Measurements from ENCODE around the gene NPHP4. TPM values are rescaled to one million over a fixed set of nuclear protein-coding genes. Genes with fewer than 3 reads are reported as not detected.

The NPHP4 gene
- total RNA-seq, 6 experiments from 2014 or later = 1.5 to 6.0 (median 2.0) TPM

GRCh38 chr1:5999711-6000443 is 7.7 kb upstream of the NPHP4 start:
- Histone ChIP-seq H3K9me3 (no peaks in the 10 kb centered on the region), H3K27ac (no peak overlapping the region), H3K4me3 (no peak overlapping the region), H3K36me3 (no peaks in the 10 kb centered on the region), H3K4me1 (no peaks in the 10 kb centered on the region), H3K27me3 (no peaks in the 10 kb centered on the region)
- DNase-seq (peak in 1 of 3 donors; percentile 50), ATAC-seq (no peak)
- TF ChIP-seq, protein P1, sequence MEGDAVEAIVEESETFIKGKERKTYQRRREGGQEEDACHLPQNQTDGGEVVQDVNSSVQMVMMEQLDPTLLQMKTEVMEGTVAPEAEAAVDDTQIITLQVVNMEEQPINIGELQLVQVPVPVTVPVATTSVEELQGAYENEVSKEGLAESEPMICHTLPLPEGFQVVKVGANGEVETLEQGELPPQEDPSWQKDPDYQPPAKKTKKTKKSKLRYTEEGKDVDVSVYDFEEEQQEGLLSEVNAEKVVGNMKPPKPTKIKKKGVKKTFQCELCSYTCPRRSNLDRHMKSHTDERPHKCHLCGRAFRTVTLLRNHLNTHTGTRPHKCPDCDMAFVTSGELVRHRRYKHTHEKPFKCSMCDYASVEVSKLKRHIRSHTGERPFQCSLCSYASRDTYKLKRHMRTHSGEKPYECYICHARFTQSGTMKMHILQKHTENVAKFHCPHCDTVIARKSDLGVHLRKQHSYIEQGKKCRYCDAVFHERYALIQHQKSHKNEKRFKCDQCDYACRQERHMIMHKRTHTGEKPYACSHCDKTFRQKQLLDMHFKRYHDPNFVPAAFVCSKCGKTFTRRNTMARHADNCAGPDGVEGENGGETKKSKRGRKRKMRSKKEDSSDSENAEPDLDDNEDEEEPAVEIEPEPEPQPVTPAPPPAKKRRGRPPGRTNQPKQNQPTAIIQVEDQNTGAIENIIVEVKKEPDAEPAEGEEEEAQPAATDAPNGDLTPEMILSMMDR (IDR thresholded peaks at IDR 0.05) = no peak
- TF ChIP-seq POLR2A (IDR thresholded peaks at IDR 0.05) = no peak
- intact Hi-C loops (cut with DNase I) = no loop called here
- 75% methylated on average over 18 of the region's 28 CpGs for WGBS (ENCODE audit: insufficient coverage, low coverage, low lambda C conversion rate, missing lambda C conversion rate)

- intact Hi-C loops (cut with DNase I) = no loop called here
- ATAC-seq (no peak), DNase-seq (peak in 1 of 3 donors; percentile 24)
- H3K27ac ChIP-seq = no peak overlapping the region
- H3K4me1 ChIP-seq = no peaks in the 10 kb centered on the region
- no peaks in the 10 kb centered on the region for H3K27me3 ChIP-seq
- WGBS (ENCODE audit: insufficient coverage, low coverage, low lambda C conversion rate, missing lambda C conversion rate) = 70% methylated on average over 3 of the region's 19 CpGs
- no peak overlapping the region for H3K4me3 ChIP-seq
- H3K9me3 ChIP-seq = no peaks in the 10 kb centered on the region
- H3K36me3 ChIP-seq = no peaks in the 10 kb centered on the region
- no peak for TF ChIP-seq POLR2A (IDR thresholded peaks at IDR 0.05)
- TF ChIP-seq, protein P1 (IDR thresholded peaks at IDR 0.05) = no peak
Observed at GRCh38 chr1:5998906-5999301, 6.7 kb upstream of the NPHP4 start.

DNA sequence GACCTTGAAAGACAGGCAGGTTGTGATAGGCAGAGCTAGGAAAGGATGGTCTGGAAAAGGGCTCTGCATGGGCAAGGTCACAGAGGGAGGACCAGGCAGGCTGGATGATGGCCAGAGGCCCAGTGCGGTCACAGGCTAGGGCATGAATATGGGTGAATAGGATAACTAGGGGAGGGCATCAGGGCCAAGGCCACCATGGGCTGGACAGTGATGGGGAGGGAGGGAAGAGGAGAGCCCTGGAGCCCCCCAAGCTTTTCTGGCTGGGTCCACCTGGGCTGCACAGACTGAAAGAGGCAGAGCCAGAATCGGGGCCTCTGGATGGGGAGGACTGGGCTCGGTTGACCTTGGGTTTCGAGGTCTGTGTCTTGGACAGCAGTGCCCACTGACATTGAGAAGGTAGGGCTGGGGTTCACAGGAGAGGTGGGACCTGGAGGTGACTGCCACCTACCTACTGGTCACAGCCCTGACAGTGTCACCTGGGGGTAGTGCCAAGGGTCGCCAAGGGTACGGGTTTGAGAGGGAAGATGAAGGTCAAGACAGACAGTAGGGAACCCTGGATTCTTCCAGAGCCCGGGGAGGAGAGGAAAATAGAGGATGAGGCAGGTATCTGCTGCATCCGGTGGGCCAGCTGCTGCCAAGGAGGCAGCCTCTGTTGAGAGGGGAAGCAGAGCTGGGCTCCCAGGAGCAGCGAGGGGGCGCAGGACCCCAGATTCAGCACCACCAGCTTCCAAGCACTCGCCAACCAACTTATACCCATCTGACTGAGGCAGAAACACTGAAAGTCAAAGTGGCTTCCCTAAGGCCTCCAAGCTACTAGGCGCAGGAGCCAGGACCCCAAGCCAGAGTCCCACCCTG is 6.1 kb upstream of the NPHP4 start:
- H3K4me1 ChIP-seq = no peaks in the 10 kb centered on the region
- ATAC-seq = no peak
- H3K4me3 ChIP-seq = no peak overlapping the region
- H3K27ac ChIP-seq = no peak overlapping the region
- TF ChIP-seq, protein P1 (IDR thresholded peaks at IDR 0.05) = no peak
- TF ChIP-seq POLR2A (IDR thresholded peaks at IDR 0.05) = no peak
- 69% methylated on average over 9 of the region's 12 CpGs for WGBS (ENCODE audit: insufficient coverage, low coverage, low lambda C conversion rate, missing lambda C conversion rate)
- intact Hi-C loops (cut with DNase I) = no loop called here
- H3K9me3 ChIP-seq = no peaks in the 10 kb centered on the region
- H3K27me3 ChIP-seq = no peaks in the 10 kb centered on the region
- DNase-seq = peak in 1 of 3 donors; percentile 43
- no peaks in the 10 kb centered on the region for H3K36me3 ChIP-seq

DNA sequence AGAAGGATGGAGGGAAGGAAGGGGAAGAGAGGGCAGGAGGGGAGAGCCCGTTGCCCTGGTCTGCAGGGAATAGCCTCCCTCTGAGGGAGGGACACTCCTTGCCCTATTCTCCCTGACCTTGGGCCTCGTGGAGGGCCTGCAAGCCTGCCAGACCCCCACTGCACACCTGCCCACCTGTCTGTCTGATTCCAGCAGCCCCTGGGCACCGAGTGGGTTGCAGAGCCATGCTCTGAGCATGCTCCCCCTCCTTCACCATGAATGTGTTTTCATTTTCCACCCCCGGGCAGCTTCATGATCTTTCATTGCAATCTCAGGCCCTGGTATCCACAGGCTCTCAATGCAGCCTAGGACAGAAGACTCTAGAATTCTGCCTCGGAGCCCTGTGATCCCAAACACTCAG is 5.1 kb upstream of the NPHP4 start:
- intact Hi-C loops (cut with DNase I) = no loop called here
- TF ChIP-seq, protein P1 (IDR thresholded peaks at IDR 0.05) = no peak
- TF ChIP-seq POLR2A (IDR thresholded peaks at IDR 0.05) = no peak
- H3K27me3 ChIP-seq = no peaks in the 10 kb centered on the region
- H3K27ac ChIP-seq = no peak overlapping the region
- no peaks in the 10 kb centered on the region for H3K4me1 ChIP-seq
- WGBS (ENCODE audit: insufficient coverage, low coverage, low lambda C conversion rate, missing lambda C conversion rate) = 38% methylated on average over 1 of the region's 5 CpGs
- ATAC-seq = no peak
- H3K36me3 ChIP-seq = no peaks in the 10 kb centered on the region
- peak in 1 of 3 donors; percentile 24 for DNase-seq
- no peaks in the 10 kb centered on the region for H3K9me3 ChIP-seq
- no peak overlapping the region for H3K4me3 ChIP-seq

Data from right lobe of liver (tissue), 6 donors.